CD14-positive monocyte (primary cell): ENCODE measurements around the gene PNRC1. TPM values are rescaled to one million over a fixed set of nuclear protein-coding genes. Genes with fewer than 3 reads are reported as not detected.

Experiments
- DNase-seq, 3 donors: peaks; one replicate each; pipeline ENCODE4 v3.0.0-alpha.2; 2011 to 2022
- H2AFZ ChIP-seq: 2 replicates; pipeline ENCODE4 v1.6.0; 2012; ENCODE audit warnings: mild to moderate bottlenecking, low read depth, low read length, inconsistent platforms; ENCODE audit not compliant: insufficient read depth, poor library complexity, severe bottlenecking
- H3K27ac ChIP-seq, 2 donors: 1 replicate in 1 of 2; 2 replicates in 1 of 2; pipeline ENCODE4 v1.5.1; 2012 to 2013; ENCODE audit warnings: low read length in 2 of 2, control low read depth in 1 of 2, inconsistent platforms in 1 of 2, low read depth in 1 of 2, mild to moderate bottlenecking in 1 of 2
- H3K27me3 ChIP-seq, 2 donors: one replicate each; pipeline versions ENCODE4 v1.6.0 to v1.6.1; 2011 to 2013; ENCODE audit warnings: low read length in 2 of 2; ENCODE audit not compliant: control insufficient read depth in 2 of 2, insufficient read depth in 2 of 2
- H3K36me3 ChIP-seq, 2 donors: replicated peaks in 1 of 2; 1 replicate in 1 of 2; 2 replicates in 1 of 2; pipeline versions ENCODE4 v1.5.1 to v1.6.1; 2012 to 2013; ENCODE audit warnings: low read length in 2 of 2, control low read depth in 1 of 2, inconsistent platforms in 1 of 2, mild to moderate bottlenecking in 1 of 2; ENCODE audit not compliant: insufficient read depth in 2 of 2, control insufficient read depth in 1 of 2
- H3K4me1 ChIP-seq, 2 donors: 1 replicate in 1 of 2; 2 replicates in 1 of 2; pipeline versions ENCODE4 v1.5.1 to v1.6.1; 2012 to 2013; ENCODE audit warnings: low read length in 2 of 2, control low read depth in 1 of 2, inconsistent platforms in 1 of 2, mild to moderate bottlenecking in 1 of 2, moderate library complexity in 1 of 2; ENCODE audit not compliant: insufficient read depth in 2 of 2, control insufficient read depth in 1 of 2
- H3K4me2 ChIP-seq: replicated peaks from 2 replicates; pipeline ENCODE3; 2012; ENCODE audit warnings: low read length, moderate library complexity, mild to moderate bottlenecking; ENCODE audit not compliant: poor library complexity, severe bottlenecking; ENCODE audit errors: extremely low read depth
- H3K4me3 ChIP-seq, 3 experiments: fragments of 200-600 bp in 1 of 3; sonication (generic) in 1 of 3; replicated peaks in 1 of 3; 1 replicate in 2 of 3; 2 replicates in 1 of 3; pipeline ENCODE4 v1.5.1; 2011 to 2013; ENCODE audit warnings: low read length in 3 of 3, mild to moderate bottlenecking in 3 of 3, control low read depth in 2 of 3, low read depth in 2 of 3, inconsistent platforms in 1 of 3, moderate library complexity in 1 of 3
- H3K79me2 ChIP-seq: 2 replicates; pipeline ENCODE4 v1.6.0; 2012; ENCODE audit warnings: mild to moderate bottlenecking, control low read depth, inconsistent platforms, low read length, moderate library complexity; ENCODE audit not compliant: insufficient read depth
- H3K9ac ChIP-seq: 2 replicates; pipeline ENCODE4 v1.6.0; 2017; ENCODE audit warnings: low read length, mild to moderate bottlenecking; ENCODE audit not compliant: insufficient read depth, poor library complexity, severe bottlenecking
- H3K9me3 ChIP-seq, 2 donors: replicated peaks in 1 of 2; 1 replicate in 1 of 2; 2 replicates in 1 of 2; pipeline versions ENCODE4 v1.5.1 to v1.6.1; 2012 to 2013; ENCODE audit warnings: low read length in 2 of 2, control low read depth in 1 of 2; ENCODE audit not compliant: control insufficient read depth in 1 of 2, insufficient read depth in 1 of 2
- H4K20me1 ChIP-seq: 2 replicates; pipeline ENCODE4 v1.6.0; 2012; ENCODE audit warnings: mild to moderate bottlenecking, low read length, control low read depth, moderate library complexity; ENCODE audit not compliant: insufficient read depth
- H3K27ac Mint-ChIP-seq, 7 donors: one replicate each; pipeline ENCODE4 v1.8.0; 2020; ENCODE audit warnings: mild to moderate bottlenecking in 7 of 7, mixed read lengths in 7 of 7, moderate library complexity in 6 of 7, inconsistent platforms in 2 of 7
- H3K27me3 Mint-ChIP-seq, 3 donors: one replicate each; pipeline ENCODE4 v1.8.0; 2021 to 2022; ENCODE audit warnings: low read depth in 3 of 3, mild to moderate bottlenecking in 3 of 3, mixed read lengths in 3 of 3, moderate library complexity in 3 of 3, inconsistent platforms in 1 of 3
- H3K36me3 Mint-ChIP-seq, 2 donors: one replicate each; pipeline ENCODE4 v1.8.0; 2020; ENCODE audit warnings: mixed read lengths in 2 of 2, inconsistent platforms in 1 of 2, mild to moderate bottlenecking in 1 of 2
- H3K4me1 Mint-ChIP-seq: one replicate; pipeline ENCODE4 v1.8.0; 2020; ENCODE audit warnings: mild to moderate bottlenecking, mixed read lengths
- H3K4me3 Mint-ChIP-seq, 2 donors: one replicate each; pipeline ENCODE4 v1.8.0; 2020; ENCODE audit warnings: mild to moderate bottlenecking in 2 of 2, mixed read lengths in 2 of 2, moderate library complexity in 1 of 2
- H3K9me3 Mint-ChIP-seq, 7 donors: one replicate each; pipeline ENCODE4 v1.8.0; 2020 to 2022; ENCODE audit warnings: mixed read lengths in 7 of 7, mild to moderate bottlenecking in 6 of 7, moderate library complexity in 6 of 7, inconsistent platforms in 2 of 7
- WGBS: methylation state at CpG from one replicate; pipeline ENCODE4 v1.1.5; 2013; ENCODE audit warnings: missing lambda C conversion rate; ENCODE audit not compliant: insufficient coverage; 5-methylcytosine and 5-hydroxymethylcytosine counted together
- intact Hi-C, 2 donors: fragments of 100-400 bp; cut with micrococcal nuclease; formaldehyde crosslinking; loops; one replicate each; pipeline versions ENCODE4 v1.15.0 to v1.15.1; 2023
- polyA plus RNA-seq, 3 donors: library from polyadenylated mRNA; depleted of rRNA in 1 of 3; unstranded in 2 of 3; stranded (reverse) in 1 of 3; fragments of 300-500 nt in 2 of 3; fragments of >200 nt in 1 of 3; fragmentation: Illumina TruSeq in 2 of 3; gene quantifications; 1 replicate in 2 of 3; 2 replicates in 1 of 3; pipeline ENCODE4 v1.2.3, GENCODE V29; 2012 to 2021
- TF ChIP-seq, protein P1 (sequence below): fragments of 200-600 bp; IDR thresholded peaks from one replicate; pipeline ENCODE4 v1.8.0; 2022; ENCODE audit warnings: antibody characterized with exemption, mild to moderate bottlenecking

PNRC1 gene
- polyA plus RNA-seq, 3 donors: 102 to 398 (median 348) TPM

DNA sequence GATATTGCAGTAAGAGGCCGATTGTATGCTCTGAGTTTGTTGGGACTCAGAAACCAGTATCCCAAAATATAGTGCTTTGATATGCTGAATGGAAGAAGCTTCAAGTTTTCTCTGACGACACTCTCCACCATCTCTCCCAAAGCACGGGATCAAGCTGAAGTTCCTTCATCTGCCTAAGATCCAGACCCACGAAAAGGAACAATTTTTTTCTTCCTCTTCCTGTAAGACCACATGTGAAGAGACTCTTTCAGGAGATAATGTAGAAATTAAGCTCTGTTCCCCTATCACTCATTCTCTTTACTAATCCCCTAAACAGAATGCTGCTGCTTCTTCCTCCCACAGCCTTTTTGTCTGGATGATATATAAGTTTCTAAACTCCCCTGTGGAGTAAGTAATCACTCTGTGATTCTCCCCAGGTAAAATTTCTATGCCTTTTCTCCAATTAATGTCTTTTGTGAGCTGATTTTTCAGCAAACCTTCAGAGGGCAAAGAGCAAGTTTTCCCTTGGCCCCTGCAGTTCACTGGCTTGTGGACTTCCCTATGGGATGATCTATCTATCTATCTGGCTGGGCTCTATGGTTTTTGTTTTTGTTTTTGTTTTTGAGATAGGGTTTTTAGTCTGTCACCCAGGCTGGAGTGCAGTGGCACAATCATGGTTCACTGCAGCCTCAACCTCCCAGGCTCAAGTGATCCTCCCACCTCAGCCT lies 13.5 kb upstream of the PNRC1 start:
- whole genome bisulfite sequencing: no CpG with 5 or more reads among the region's 4 CpGs
- no peaks in the 10 kb centered on the region for H3K36me3 Mint-ChIP-seq
- peak overlapping the region in 1 of 2 donors; percentile 59 for H3K4me3 Mint-ChIP-seq
- intact Hi-C loops: no loop called here
- Histone ChIP-seq H3K4me2 (no peak overlapping the region), H3K27me3 (no peaks in the 10 kb centered on the region), H3K79me2 (no peaks in the 10 kb centered on the region), H3K9me3 (no peaks in the 10 kb centered on the region), H3K9ac (no peak overlapping the region), H3K27ac (peak overlapping the region in 1 of 2 donors; percentile 14), H3K4me3 (no peak overlapping the region), H2AFZ (no peak overlapping the region), H3K4me1 (peaks cover 16% of the 10 kb centered on the region in 2 donors), H4K20me1 (no peaks in the 10 kb centered on the region), H3K36me3 (no peaks in the 10 kb centered on the region)
- H3K27me3 Mint-ChIP-seq: peaks cover 0 to 2% (median 0%) of the 10 kb centered on the region in 3 donors
- peaks cover 19% of the 10 kb centered on the region for H3K4me1 Mint-ChIP-seq
- TF ChIP-seq, protein P1, sequence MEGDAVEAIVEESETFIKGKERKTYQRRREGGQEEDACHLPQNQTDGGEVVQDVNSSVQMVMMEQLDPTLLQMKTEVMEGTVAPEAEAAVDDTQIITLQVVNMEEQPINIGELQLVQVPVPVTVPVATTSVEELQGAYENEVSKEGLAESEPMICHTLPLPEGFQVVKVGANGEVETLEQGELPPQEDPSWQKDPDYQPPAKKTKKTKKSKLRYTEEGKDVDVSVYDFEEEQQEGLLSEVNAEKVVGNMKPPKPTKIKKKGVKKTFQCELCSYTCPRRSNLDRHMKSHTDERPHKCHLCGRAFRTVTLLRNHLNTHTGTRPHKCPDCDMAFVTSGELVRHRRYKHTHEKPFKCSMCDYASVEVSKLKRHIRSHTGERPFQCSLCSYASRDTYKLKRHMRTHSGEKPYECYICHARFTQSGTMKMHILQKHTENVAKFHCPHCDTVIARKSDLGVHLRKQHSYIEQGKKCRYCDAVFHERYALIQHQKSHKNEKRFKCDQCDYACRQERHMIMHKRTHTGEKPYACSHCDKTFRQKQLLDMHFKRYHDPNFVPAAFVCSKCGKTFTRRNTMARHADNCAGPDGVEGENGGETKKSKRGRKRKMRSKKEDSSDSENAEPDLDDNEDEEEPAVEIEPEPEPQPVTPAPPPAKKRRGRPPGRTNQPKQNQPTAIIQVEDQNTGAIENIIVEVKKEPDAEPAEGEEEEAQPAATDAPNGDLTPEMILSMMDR: no peak
- H3K27ac Mint-ChIP-seq: peak overlapping the region; percentile 40 to 76 (median 61)
- peak in 2 of 3 donors; percentile 53 to 67 for DNase-seq
- H3K9me3 Mint-ChIP-seq: no peaks in the 10 kb centered on the region

DNA sequence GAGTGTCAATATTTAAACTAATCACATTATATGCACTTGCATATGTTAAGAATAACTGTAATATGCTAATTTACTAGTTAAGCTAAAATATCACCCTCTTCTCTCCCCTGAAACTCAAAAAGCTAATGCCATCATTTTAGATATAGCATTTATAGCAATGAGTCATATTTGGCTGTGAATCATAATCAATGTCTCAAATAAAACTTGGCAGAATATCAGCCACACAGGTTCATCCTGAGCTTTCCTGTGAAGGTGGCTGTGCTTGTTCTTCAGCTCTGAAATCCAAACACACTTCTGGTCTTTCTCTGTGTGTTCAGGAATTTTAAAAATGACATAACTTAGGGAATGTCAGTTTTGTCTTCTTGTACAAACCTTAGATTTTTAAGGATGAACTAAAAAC lies 12.8 kb upstream of the PNRC1 start:
- H3K9ac ChIP-seq: no peak overlapping the region
- no peaks in the 10 kb centered on the region for H4K20me1 ChIP-seq
- H2AFZ ChIP-seq: no peak overlapping the region
- no peak for DNase-seq
- H3K36me3 ChIP-seq: no peaks in the 10 kb centered on the region
- peaks cover 0 to 2% (median 0%) of the 10 kb centered on the region in 3 donors for H3K27me3 Mint-ChIP-seq
- no peak overlapping the region for H3K4me2 ChIP-seq
- H3K79me2 ChIP-seq: no peaks in the 10 kb centered on the region
- intact Hi-C loops: no loop called here
- TF ChIP-seq, protein P1: no peak
- no peak overlapping the region for H3K4me3 ChIP-seq
- H3K36me3 Mint-ChIP-seq: no peaks in the 10 kb centered on the region
- no peak overlapping the region for H3K4me3 Mint-ChIP-seq
- no peaks in the 10 kb centered on the region for H3K9me3 ChIP-seq
- peaks cover 26% of the 10 kb centered on the region for H3K4me1 Mint-ChIP-seq
- H3K27ac Mint-ChIP-seq: peak overlapping the region in 1 of 7 donors; percentile 59
- H3K27me3 ChIP-seq: no peaks in the 10 kb centered on the region
- H3K9me3 Mint-ChIP-seq: no peaks in the 10 kb centered on the region
- peaks cover 23% of the 10 kb centered on the region in 2 donors for H3K4me1 ChIP-seq
- no peak overlapping the region for H3K27ac ChIP-seq
